SIG-M5 (cell line): ENCODE results near the gene GLI1.
A peak's percentile ranks its signal among the peaks of the same experiment; 100 is the strongest.
"Not testable (repeated sequence)": the region's sequence is repeated elsewhere in the genome, so short reads cannot be mapped to it uniquely, and the experiment has no call there.

ENCODE experiments used
- DNase-seq: peaks from one replicate; lab custom pipeline; 2025; lab: John Stamatoyannopoulos, UW

Gene GLI1

DNA sequence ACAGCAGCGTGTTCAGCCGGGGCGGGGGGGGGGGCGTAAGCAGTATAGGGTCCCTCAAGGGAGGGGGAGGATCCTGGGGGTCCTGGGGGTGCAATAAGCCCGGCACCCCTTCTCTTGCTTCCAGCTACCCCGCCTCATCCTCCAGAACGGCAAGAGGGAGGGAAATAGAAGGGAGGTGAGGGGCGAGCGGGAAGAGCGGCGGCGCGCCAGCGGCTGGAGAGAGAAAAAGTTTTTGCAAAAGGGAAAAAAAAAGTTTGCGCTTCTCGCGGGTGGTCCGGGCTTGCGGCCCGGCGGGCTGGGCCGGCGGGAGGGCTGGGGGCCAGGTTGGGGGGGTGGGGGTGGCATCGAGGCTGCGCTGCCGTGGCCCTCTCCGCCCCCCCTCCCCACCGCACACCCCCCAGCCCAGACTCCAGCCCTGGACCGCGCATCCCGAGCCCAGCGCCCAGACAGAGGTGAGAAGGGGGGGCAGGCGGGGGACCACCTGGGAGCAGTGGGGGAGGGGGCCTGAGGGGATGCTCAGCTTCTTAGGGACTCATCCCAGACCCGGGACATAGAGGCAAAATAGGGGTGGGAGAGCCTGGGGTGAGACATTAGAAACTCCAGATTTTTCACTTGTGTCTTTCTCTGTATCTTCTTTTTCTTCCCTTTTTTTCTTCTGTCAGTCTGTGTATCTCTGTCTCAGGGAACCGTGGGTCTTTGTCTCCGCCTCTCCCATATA, at the start of gene GLI1:
Gene GLI1, plus strand, starts transcription at position 36 of the 718 bp plus-strand sequence. CDS start 3,907 bp downstream, outside the sequence.
- no peak for DNase-seq

DNA sequence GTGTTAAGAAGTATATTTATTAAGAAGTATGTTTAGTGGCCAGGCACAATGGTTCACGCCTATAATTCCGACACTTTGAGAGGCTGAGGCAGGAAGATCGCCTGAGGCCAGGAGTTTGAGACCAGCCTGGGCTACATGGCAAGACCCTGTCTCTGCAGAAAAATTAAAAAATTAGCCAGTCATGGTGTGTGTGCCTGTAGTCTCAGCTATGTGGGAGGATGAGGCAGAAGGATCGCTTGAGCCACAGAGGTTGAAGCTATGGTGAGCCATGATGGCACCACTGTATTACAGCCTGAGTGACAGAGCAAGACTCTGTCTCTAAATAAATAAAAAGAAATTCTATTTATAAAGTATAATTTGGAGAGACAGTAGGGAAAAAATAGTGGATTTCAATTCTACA, 49.1 kb upstream of the GLI1 start:
- no peak for DNase-seq

DNA sequence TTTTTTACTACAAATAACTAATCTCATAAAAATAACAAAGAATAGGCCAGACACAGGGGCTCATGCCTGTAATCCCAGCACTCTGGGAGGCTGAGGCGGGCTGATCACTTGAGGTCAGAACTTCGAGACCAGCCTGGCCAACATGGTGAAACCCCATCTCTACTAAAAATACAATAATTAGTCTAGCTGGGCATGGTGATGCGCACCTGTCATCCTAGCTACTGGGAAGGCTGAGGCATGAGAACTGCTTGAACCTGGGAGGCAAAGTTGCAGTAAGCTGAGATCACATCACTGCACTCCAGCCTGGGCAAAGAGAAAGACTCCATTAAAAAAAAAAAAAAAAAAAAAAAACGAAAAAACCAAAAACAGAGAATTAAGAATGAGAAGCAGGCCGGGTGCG, 45.4 kb upstream of the GLI1 start:
- not testable (repeated sequence) for DNase-seq

DNA sequence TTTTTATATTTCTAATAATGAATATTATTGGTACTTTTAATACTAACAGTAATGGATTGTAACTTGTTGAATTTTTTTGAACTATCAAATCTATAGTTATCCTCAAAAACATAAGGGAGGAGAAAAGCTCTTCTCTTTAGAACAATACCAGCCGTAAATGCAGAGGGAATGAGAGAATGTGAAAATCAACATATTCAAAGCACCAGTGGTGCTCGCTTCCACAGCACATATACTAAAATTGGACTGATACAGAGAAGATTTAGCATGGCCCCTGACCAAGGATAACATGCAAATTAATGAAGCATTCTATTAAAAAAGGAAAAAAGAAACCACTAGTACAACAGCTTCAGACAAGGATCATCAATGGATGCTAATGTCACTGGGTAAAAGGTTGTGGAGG, 44.5 kb upstream of the GLI1 start:
- no peak for DNase-seq

DNA sequence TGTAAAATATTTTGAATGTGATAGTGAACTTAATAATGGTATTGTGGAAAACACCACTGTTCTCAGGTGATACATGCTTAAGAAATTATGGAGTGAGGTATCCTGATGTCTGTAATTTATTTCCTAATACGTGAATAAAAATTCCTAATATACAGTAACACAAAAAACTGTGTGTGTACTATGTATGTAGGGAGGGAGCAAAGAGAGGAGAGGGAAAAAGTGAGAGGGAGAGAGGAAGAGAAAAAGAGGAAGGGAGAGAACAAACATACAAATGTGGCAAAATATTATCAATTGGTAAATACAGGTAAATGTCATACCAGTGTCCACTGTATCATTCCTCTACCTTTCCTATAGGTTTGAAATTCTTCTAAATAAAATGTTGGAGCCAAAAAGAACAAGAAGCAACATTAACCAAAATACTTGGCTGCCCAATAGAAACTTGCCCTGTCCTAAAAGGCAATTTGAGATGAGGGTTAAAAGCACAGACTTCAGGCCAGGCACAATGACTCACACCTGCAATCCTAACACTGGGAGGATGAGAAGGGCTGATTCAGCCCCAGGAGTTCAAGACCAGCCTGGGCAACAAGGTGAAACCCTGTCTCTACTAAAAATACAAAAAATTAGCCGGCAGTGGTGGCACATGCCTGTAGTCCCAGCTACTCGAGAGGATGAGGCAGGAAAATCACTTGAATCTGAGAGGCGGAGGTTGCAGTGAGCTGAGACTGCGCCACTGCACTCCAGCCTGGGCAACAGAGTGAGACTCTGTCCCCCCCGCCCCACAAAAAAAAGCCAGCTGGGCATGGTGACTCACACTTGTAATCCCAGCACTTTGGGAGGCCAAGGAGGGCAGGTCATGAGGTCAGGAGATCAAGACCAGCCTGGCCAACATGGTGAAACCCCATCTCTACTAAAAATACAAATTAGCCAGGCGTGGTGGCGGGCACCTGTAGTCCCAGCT, 43.3 kb upstream of the GLI1 start:
- no peak for DNase-seq

DNA sequence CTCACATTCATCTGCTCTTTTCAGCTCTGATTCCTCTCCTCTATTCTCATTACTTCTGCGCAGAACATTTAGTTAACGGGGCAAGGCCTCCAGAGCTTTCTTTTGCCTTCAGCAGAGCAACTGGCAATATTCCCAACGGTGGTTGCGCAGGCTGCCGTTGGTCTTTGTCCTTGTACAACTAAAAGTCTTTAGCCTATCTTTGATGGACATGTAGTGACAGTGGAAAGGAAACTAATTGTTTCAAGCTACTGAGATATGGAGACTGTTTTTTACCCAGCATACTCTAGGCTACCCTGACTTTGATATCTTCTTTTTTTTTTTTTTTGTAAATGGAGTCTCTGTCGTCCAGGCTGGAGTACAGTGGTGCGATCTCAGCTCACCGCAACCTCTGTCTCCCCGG, 41.3 kb upstream of the GLI1 start:
- no peak for DNase-seq

DNA sequence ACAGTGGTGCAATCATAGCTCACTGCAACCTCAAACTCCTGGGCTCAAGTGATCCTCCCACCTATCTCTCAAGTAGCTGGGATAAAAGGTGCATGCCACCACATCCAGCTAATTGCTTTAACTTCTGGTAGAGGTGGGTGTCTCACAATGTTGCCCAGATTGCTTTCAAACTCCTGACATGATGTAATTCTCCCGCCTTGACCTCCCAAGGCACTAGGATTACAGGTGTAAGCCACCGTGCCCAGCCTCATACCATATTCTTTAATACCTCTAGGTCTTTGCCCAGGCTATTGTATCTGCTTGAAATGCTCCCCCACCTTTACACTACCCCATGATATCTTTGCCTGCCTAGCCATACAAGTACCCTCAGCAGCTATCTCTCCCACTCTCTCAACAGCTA, 40.1 kb upstream of the GLI1 start:
- no peak for DNase-seq

DNA sequence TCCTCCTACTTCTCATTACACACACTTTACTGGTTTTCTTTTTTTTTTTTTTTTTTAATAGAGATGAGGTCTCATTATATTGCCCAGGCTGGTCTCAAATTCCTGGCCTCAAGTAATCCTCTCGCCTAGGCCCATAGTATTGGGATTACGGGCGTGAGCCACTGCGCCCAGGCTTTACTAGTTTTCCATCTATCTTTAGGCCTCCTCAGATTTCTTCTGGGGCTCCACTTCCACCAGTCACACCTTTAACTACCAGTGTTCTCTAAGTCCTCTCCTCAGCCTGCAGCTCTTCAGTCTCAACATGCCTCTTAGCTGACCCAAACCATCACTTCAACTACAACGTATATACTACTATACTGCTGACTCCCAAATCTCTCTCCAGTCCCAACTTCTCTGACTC, 39.1 kb upstream of the GLI1 start:
- no peak for DNase-seq

DNA sequence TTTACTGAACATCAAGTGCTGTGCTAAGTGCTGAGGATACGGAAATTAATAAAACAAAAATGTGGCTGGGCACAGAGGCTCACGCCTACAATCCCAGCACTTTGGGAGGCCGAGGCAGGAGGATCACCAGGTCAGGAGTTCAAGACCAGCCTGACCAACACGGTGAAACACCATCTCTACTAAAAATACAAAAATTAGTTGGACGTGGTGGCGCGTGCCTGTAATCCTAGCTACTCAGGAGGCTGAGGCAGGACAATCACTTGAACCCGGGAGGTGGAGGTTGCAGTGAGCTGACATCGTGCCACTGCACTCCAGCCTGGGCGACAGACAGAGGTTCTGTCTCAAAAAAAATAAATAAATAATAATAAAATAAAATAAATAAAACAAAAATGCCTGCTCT, 32.6 kb upstream of the GLI1 start:
- not testable (repeated sequence) for DNase-seq

DNA sequence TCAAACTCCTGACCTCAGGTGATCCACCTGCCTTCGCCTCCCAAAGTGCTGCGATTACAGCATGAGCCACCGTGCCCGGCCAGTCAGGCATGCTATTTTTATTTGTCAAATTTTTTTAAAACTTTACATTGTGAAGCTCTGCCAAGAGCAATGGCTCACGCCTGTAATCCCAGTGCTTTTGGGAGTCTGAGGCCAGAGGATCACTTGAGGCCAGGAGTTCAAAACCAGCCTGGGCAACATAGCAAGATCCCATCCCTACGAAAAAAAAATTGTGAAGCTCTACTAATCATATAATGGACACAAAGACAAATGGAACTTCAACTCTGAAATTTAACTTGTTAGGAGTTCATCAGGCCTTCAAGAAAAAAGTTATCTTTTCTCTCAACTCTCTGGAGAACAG, 30.6 kb upstream of the GLI1 start:
- DNase-seq = no peak

DNA sequence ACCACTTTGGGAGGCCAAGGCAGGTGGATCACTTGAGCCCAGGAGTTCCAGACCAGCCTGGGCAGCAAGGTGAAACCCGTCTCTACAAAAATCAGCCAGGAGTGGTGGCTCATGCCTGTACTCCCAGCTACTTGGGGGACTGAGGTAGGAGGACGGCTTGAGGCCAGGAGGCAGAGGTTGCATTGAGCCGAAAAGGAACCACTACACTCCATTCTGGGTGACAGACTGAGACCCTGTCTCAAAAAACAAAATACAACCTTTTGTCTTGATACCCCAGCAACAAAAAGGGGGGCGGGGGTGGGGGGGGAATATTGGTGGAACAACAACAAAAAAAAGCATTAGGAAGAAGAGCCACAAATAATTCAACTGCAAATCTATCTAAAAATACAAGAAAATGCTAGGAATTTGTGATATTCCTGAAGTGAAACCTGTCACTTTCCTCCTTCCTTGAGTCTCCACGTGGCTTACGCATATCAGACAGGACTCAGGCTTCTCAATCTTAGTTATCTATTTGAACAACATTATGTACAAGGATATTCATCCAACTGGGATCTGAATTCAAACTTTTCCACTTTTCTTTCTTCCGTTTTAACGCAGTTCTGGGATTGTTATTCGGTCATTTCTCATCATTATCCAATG, 30.0 kb upstream of the GLI1 start:
- DNase-seq = no peak

DNA sequence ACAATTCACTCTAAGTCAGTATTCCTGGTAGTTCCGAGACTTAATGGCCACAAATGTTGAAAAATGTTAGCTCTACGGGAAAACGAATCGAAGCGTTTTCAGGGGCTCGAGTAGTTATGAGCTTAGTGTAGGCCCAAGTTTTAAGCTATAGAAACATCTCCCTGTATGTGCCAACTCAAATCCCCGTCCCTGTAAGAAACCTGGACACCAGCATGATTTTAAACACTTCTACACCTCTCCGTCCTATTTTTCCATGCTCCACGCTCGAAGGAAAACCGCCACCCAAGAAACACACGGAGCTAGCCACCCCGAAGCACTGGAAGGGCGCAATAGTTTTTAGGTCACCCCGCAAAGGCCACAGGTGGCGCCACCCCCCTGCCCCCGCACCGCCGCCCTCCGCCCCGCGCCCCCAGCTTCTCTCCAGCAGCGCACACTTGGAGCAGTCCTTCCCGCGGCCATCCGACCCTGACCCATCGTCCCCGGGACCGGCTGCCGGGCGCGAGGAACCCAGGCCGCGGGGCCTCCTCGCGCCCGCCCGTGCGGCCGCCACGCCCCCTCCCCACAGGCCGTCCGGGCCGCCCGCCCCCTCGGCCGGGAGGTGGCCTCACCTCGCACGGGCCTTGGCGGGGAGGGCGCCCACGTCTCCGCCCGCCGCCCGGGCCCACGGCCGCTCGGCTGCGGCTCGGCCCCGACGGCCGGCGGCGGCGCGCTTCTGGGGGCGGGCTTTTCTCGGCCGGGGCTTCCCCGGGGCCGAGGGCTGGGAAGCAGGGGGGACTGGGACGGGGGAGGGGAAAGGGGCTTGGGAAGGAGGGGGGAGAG, 29.3 kb upstream of the GLI1 start:
- DNase-seq = no peak

DNA sequence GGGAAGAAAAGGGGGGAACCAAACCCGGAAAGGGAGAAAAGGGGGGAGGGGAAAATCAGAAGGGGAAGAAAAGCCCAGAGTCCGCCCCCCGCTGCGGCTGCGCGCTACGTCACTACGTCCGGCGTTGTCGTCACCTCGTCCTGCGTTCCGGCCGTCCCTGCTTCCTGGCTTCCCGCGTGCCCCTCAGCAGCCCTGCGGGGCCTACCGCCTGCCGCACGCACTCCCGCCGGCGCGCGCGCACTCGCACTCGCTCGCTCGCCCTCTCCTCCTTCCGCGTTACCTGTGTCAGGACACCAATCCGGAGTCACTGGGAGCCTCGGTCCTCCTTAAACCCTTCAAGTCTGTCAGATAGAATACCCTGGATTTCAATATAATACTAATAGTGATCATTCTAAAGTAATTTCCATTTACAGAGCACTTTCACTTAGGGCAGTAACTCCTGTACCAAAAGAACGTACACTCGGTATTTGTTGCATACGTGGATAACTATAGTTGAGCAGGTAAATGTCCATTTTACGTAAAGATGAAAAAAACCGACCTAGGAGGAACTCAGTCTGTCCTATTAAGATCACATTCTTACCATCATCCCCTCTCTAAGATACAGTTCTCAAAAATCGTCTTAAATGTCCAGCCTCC, 28.5 kb upstream of the GLI1 start, which contains the start of gene R3HDM2:
Gene R3HDM2, minus strand, starts transcription at position 113 of the 636 bp plus-strand sequence. CDS start 120,615 bp downstream, outside the sequence.
- peak; percentile 85 for DNase-seq

DNA sequence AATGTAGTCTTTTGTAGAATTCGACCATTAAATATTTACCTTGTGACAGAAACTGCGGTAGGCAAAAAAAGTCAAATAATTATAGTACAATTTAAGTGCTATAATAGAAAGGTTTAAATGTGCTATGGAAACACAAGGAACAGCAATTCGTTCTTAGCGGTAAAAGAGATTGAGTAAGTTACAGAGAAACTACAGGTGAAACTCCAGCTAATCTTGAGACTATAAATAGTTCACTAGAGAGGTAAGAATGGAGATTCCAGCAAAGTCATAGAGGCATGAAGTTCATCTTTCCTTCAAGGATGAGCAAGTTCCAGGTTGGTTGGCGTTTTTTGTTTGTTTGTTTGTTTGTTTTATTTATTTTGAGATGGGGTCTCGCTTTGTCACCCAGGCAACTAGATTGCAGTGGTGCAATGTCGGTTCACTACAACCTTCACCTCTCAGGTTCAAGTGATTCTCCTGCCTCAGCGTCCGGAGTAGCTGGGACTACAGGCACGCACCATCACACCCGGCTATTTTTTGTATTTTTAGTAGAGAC, 27.9 kb upstream of the GLI1 start:
- DNase-seq = no peak

DNA sequence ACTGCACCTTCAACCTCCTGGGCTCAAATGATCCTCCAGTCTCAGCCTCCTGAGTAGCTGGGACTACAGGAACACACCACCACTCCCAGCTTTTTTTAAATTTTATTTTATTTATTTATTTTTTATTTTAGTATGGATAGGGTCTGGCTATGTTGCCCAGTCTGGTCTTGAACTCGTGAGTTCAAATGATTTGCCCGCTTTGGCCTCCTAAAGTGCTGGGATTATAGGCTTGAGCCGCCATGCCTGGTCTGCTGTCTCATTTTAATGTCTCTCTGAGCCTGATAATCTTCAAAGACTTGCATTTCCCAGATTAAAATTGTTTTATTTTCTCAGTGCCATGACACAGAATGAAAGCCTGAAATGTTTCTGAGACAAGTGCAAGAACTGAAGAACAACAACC, 26.2 kb upstream of the GLI1 start:
- no peak for DNase-seq

DNA sequence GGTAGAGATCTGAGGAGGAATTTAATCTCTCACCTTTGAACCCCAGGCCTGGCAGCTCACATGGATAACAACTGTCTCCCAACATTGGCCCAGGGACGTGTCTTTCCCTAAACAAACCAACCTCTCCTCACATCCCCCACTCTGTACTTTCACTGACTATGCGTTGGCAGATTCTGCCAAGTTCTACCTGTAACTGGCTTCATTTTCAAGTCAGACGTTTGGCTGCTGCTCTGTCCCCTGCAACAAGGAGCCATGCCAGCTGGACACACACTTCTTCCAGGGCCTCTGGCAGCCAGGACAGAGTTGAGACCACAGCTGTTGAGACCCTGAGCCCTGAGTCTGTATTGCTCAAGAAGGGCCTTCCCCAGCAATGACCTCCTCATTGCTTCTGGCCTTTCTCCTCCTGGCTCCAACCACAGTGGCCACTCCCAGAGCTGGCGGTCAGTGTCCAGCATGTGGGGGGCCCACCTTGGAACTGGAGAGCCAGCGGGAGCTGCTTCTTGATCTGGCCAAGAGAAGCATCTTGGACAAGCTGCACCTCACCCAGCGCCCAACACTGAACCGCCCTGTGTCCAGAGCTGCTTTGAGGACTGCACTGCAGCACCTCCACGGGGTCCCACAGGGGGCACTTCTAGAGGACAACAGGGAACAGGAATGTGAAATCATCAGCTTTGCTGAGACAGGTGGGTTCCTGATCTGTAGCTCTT, 24.9 kb upstream of the GLI1 start, which contains the start of gene INHBC:
Gene INHBC, plus strand, starts transcription at position 268 of the 707 bp plus-strand sequence. Its CDS starts 103 bp downstream, at position 371.
- DNase-seq = no peak

DNA sequence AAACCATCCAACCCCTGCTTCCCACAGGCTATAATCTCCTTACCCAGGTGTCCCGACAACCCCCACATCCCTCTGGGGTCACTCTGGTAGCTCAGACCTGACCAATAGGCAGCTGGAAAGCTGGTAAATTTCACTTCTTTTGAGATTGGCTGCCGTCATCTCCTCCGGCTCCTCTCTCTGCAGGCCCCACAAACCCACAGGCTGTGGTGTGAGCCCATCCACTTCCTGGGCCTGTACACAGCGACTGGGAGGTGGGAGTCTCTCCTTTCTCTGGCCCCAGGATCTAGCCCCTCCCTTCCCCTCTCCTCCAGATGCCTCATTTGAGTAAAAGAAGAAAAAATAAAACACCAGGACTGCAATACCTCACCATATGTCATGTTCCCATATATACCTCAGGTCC, 24.3 kb upstream of the GLI1 start:
- no peak for DNase-seq

DNA sequence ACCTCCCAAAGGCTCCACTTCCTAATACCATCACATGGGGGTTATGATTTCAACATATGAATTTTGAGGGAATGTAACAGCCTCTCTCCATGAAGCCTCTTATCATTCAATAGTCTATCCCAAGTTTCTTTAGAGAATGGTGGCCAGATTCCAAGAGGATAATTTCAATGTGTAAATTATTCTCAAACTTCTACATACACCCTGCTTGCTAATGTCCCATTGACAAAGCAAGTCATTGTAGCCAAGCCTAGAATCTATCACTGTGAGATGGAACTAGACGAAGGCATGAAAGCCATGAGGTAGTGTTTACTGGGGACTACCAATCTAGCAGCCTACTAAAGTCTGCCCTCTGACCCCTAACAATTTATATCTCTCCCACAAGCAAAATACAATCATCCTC, 21.2 kb upstream of the GLI1 start:
- DNase-seq = no peak

DNA sequence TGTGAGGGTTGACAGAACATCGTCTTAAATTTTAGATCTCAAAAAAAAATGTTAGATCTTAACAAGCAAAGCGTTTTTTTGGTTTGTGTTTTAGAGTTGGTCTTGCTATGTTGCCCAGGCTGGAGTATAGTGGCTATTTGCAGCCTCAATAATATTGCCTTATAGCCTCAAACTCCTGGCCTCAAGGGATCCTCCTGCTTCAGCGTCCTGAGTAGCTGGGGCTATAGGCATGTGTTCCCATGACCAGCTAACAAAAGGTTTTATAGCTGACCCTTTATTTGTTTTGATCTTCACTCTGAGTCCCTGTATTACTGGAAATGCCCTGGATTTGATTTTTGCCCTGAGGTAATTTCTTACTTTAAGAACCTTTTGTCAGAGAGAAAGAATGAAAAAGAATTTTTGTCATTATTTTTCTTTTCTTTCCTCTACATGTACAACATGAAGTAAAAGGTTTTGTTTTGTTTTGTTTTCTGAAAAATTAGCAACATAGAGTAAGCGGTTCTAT, 19.8 kb upstream of the GLI1 start:
- no peak for DNase-seq

DNA sequence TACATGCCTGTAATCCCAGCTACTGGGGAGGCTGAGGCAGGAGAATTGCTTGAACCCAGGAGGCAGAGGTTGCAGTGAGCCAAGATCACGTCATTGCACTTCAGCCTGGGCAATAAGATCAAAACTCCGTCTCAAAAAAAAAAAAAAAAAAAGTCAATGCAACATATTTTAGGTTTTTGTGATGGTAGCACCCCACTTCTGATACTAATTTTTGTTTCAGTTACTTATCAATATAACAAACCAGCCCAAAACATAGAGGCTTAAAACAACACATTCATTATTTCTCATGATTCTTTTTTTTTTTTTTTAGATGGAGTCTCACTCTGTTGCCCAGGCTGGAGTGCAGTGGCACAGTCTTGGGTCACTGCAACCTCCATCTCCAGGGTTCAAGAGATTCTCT, 18.2 kb upstream of the GLI1 start:
- not testable (repeated sequence) for DNase-seq
